H4 (cell line): Measurements from ENCODE around the gene WIPI1. TPM values are rescaled to one million over a fixed set of nuclear protein-coding genes. Genes with fewer than 3 reads are reported as not detected.
"Not testable (repeated sequence)": the region's sequence is repeated elsewhere in the genome, so short reads cannot be mapped to it uniquely, and the experiment has no call there.

Source experiments
- DNase-seq: peaks from one replicate; pipeline ENCODE4 v3.0.0-alpha.2; 2015; ENCODE audit warnings: low spot score
- total RNA-seq: library from RNA; depleted of rRNA; stranded (reverse); fragments of >200 nt; shearing (Covaris generic); gene quantifications from 2 replicates; pipeline ENCODE4 v1.2.3, GENCODE V29; 2014; rRNA removed

The WIPI1 gene
- 66.0 and 70.8 TPM in 2 replicates for total RNA-seq

GRCh38 chr17:68457168-68457538 lies at the start of gene WIPI1:
TSS of gene WIPI1 (minus strand) at chr17:68457496. CDS start at chr17:68457421, 75 bp downstream.
- peak; percentile 42 for DNase-seq

DNA sequence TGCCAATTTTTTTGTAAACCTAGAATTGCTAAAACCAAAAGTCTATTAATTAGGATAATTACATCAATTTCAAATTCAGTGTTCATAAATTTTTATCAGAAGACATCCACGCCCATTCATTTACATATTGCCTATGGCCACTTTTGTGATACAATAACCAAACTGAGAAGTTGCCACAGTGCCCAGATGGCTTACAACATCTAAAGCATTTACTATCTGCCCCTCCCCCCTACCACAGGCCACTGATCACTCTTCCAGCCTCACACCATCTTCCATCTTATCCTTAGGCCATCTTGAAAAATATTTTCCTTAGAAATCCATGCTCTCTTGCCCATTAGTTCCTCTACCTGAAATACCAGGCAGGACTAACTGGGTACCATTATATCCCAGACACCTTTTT lies 48.7 kb upstream of the WIPI1 start:
- DNase-seq, result no peak

GRCh38 chr17:68501074-68501473 lies 43.8 kb upstream of the WIPI1 start:
- no peak for DNase-seq

- no peak for DNase-seq
Observed at GRCh38 chr17:68499587-68499986, 42.3 kb upstream of the WIPI1 start.

GRCh38 chr17:68498479-68499326 lies 41.4 kb upstream of the WIPI1 start:
- DNase-seq, result no peak

GRCh38 chr17:68497885-68498319 lies 40.6 kb upstream of the WIPI1 start:
- DNase-seq, result no peak

DNA sequence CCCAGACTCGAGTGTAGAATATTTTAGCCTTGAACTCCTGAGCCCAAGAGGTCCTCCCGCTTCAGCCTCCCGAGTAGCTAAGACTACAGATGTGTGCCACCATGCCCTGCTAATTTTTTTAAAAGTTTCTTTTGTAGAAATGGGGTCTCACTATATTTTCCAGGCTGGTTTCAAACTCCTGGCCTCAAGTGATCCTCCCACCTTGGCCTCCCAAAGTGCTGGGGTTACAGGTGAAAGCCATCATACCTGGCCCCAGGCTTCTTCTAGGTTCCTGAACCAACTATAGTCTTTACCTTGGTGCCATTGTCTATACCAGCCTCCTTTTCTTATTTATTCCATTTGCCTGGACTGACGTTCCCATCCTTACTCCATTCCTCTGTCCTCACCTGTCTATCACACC lies 37.8 kb upstream of the WIPI1 start:
- DNase-seq, result no peak

DNA sequence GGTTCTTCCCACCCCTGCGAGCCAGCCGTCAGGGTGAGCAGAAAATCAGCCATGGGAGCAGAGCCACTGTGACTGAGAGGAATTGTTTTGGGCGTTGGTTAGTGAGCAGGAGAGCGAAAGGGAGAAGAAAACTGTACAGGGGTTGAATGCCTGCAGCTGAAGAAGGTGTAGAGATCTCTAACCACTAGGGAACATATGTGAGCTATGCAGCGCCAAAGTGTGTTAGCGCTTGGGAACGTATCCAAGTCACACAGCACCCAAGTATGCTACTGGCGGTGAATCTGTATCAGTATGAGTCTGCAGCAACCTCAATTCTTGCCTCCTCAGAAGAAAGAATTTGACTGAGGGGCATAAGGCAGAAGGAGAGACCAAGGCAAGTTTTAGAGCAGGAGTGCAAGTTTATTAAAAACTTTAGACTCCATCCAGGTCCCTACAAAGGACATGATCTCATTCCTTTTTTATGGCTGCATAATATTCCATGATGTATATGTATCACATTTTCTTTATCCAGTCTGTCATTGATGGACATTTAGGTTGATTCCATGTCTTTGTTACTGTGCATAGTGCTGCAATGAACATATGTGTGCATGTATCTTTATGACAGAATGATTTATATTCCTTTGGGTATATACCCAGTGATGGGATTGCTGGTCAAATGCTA lies 35.2 kb upstream of the WIPI1 start:
- DNase-seq, result not testable (repeated sequence)

GRCh38 chr17:68491381-68492231 lies 34.3 kb upstream of the WIPI1 start:
- DNase-seq, result no peak

GRCh38 chr17:68489919-68490318 lies 32.6 kb upstream of the WIPI1 start:
- DNase-seq, result no peak

GRCh38 chr17:68484458-68484857 lies 27.2 kb upstream of the WIPI1 start:
- DNase-seq, result no peak

- DNase-seq, result no peak
Observed at GRCh38 chr17:68482576-68483041, 25.3 kb upstream of the WIPI1 start.

DNA sequence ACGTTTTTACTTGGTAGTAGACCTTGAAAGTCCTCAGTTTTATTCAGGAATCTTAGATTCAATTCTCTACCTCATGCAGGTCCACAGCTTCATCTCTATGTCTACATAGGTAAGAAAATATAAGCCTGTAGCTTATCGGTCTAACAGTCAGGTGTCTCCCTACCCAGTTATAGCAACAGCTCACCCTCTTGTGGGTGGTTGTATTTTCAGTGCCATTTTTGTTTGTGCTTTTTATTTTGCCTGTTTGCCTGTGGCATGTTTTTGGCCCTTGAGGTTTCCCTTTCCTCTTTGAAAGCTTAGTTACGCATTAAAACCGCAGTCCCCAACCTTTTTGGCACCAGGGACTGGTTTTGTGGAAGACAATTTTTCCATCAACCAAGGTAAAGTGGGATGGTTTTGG lies 23.6 kb upstream of the WIPI1 start:
- DNase-seq, result no peak

GRCh38 chr17:68470961-68471360 lies 13.7 kb upstream of the WIPI1 start:
- DNase-seq, result no peak

DNA sequence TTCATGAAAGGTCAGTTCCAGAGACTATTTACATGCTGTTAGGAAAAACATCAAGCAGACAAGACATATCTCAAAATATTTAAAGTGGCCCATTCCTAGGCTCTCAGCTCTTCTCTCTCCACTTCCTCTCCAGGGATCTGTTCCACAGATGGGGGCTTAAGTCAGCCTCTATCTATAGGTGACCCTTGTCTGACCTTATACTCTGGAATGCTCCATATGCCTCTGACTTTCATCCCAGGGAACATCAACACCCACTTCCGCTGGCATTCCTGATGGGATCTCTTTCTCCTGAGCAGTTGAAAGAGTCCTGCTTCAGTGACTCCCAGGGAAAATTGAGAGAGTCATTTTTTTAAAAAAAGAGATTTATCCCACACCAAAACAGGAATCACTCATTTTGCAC lies 11.5 kb upstream of the WIPI1 start:
- no peak for DNase-seq

DNA sequence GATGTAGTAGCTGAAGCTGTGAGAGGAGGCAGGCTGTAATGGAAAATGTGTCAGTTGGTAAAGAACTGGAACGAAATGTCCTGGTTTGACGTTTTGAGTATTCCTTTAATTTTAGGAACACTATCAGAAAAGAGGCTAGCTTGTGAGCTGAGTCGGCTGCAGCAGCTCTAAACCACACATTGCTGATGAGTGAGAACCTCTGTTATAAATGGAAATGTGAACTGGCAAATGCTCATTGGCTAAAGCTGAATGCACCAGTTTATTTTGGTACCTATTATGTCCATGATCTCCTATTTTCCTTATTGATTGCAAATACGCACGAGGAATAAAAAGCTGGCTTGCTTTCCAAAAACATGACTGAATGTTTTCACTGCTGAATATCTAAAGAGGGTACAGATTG lies 11.0 kb upstream of the WIPI1 start:
- no peak for DNase-seq

- DNase-seq, result no peak
Observed at GRCh38 chr17:68463211-68464019, 6.1 kb upstream of the WIPI1 start.

DNA sequence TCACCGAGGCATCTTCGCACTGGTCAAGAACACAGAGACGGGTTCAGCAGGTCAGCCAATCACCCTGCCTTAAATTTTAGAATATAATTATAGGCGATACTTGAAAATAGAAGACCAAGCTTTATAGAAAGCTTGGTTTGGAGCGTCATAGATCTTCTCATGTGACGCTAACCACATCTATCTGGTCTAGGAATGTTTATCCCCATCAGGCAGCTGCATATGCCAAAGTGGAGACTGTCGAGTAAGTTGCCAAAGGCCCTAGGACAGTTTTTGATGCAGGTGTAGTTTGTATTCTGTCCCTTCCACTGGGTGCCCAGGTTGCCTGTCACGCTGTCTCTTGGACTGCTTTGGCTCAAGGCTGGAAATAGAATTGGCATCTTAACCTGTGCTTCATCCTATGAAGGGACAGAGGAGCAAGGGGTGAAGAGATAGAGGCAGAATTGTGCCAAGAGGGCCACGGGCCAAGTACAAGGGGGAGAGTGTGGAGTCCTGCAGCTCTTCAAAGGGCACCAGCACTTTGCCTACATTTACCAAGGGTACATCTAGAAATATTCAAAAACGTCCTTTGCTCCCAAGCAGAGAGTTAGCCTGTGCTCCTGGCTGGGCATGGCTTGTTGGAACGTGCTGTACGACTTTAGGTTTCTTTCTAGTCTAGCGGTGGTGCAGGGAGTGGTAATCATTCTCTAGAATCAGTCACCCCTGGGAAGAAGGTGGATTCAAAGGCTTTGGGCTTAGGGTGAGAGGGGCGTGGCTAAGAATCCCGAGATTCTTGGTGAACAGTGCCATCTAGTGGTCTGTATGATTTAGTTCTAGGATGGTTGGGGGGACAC lies 5.3 kb upstream of the WIPI1 start:
- peak; percentile 86 for DNase-seq

GRCh38 chr17:68461589-68461988 lies 4.3 kb upstream of the WIPI1 start:
- DNase-seq, result no peak

DNA sequence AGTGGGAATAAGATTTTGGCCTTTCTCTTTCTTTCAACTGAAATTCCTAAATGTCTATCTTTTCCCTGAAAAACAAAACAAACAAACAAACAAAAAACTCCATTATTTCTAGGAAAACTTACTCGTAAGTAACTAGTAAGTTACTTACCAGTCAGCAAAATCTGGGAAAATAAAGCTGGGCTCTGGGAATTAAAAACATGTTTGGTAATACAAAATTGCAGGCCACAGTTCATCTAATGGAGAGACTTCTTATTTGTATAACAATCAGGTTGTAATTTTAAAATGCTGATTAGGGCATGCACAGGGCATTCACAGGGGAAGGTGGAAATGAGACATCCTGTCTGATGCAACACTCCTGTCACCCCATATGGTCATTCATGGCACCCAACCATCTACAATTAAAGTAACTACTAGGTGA lies 3.8 kb upstream of the WIPI1 start:
- no peak for DNase-seq
